Erythroblast (primary cell): ENCODE measurements around the gene SLFN13.
"Not testable (repeated sequence)": the region's sequence is repeated elsewhere in the genome, so short reads cannot be mapped to it uniquely, and the experiment has no call there.

Experiments
- GATA1 ChIP-seq: IDR thresholded peaks from 2 replicates; pipeline ENCODE4 v1.6.1; 2011; ENCODE audit warnings: low read depth, mild to moderate bottlenecking, control low read depth, low read length, moderate library complexity
- POLR2A ChIP-seq: IDR thresholded peaks from 2 replicates; pipeline ENCODE4 v1.6.1; 2011; ENCODE audit warnings: mild to moderate bottlenecking, low read length

- TF ChIP-seq POLR2A, GATA1: not testable (repeated sequence)
Observed at GRCh38 chr17:35421069-35421468, 27.5 kb downstream of the SLFN13 start.
